GM12873 (cell line): ENCODE data around the gene SMAGP.

Experiments used
- CTCF ChIP-seq: IDR thresholded peaks from 2 replicates; pipeline ENCODE4 v1.5.1; 2012; ENCODE audit warnings: low read depth, mild to moderate bottlenecking, moderate library complexity, low read length, control low read depth; ENCODE audit not compliant: insufficient read depth; ENCODE audit errors: missing control alignments

Gene SMAGP

GRCh38 chr12:51270067-51270950, at the start of gene SMAGP:
SMAGP (minus strand) TSS chr12:51270415; CDS start chr12:51269278, 1,137 bp downstream.
- no peak for TF ChIP-seq CTCF

GRCh38 chr12:51318846-51319599, 48.8 kb upstream of the SMAGP start:
- TF ChIP-seq CTCF = no peak

DNA sequence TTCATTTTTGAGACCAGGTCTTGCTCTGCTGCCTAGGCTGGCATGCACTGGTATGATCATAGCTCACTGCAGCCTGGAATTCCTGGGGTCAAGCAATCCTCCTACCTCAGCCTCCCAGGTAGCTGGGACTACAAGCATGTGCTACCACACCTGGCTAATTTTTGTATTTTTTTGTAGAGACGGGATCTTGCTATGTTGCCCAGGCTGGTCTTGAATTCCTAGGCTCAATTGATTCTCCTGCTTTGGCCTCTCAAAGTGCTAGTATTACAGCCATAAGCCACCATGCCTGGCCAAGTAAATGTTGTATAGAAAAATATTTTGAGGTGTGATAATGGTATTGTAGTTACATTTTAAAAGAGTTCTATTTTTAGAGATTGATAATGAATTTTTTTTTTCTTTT, 41.2 kb upstream of the SMAGP start:
- no peak for TF ChIP-seq CTCF

DNA sequence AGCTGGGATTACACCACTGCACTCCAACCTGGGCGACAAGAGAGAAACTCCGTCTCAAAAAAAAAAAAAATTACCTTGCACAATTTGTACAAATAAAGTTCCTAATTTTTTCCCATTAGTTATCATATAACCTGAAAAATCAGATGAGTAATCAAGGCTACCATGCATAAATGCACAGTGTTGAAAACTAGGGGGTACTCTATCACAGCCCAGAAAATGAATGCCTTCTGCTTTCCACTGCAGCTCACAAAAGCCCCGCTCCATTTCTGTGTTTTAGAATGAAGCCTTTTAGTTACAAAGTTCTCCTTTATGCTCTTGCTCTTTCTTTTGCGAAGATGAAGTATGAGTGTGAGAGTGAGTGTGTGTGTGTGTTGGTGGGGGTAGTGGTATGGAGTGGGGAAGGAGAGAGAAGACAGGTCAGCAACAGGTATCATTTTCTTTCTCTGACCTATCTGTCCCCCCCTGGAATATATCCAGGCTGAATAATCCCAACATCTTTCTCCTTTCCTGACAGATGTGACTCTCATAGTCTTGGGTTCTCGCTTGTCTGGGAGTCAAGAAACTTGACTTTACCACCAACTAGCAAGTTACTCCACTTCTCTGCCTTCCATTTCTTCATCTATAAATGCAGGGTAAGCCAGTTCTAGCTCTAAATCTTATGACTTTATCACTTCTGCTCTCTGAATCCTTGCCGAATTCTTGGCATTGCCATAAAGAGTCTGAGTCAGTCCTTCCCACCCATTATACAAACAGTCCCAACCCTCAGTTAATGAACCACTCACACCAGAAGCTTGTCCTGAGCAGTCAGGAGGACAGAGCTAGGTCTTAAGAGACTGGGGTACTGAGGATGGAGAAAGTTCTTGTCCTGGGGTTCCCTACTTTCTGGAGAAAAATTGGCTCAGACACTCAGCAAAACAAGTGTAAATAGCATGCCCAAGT, 37.7 kb upstream of the SMAGP start:
- TF ChIP-seq CTCF = no peak

DNA sequence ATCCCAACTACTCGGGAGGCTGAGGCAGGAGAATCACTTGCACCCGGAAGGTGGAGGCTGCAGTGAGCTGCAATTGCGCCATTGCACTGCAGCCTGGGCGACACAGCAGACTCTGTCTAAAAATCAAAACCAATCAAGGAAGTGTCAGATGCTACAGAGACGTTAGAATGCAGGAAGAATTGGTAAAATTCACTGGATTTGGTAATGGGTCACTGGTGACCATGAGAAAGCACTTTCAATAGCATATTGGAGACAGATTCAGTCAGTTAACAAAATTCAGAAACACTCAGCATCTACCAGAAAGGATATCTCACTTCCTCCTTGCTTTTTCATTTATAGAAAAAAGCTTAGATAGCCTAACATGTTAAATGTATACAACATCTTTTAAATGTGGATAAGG, 36.3 kb upstream of the SMAGP start:
- no peak for TF ChIP-seq CTCF

DNA sequence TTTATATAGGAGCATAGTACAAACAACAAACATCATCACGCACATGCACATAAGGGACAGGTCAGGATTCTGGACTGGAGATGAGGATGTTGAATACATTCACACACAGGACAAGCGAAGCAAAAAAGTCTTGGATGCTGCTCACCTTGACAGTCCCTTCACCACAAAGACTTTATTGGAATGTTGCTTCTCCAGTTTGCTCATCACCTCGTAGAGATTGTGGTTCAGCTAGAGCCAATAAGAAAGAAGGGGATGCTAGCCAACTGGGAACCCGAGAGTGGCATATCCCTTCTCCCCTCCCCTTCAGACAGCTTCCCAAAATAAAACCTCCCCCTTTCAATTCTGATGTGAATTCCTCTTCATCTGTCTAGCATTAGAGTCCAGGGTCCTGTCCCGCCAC, 25.4 kb upstream of the SMAGP start:
- TF ChIP-seq CTCF = no peak

GRCh38 chr12:51293696-51294095, 23.5 kb upstream of the SMAGP start:
- no peak for TF ChIP-seq CTCF
